Measurements from ENCODE around the gene DAZ1. TPM values are rescaled to one million over a fixed set of nuclear protein-coding genes. Genes with fewer than 3 reads are reported as not detected.

The DAZ1 gene
- not detected for total RNA-seq

DNA sequence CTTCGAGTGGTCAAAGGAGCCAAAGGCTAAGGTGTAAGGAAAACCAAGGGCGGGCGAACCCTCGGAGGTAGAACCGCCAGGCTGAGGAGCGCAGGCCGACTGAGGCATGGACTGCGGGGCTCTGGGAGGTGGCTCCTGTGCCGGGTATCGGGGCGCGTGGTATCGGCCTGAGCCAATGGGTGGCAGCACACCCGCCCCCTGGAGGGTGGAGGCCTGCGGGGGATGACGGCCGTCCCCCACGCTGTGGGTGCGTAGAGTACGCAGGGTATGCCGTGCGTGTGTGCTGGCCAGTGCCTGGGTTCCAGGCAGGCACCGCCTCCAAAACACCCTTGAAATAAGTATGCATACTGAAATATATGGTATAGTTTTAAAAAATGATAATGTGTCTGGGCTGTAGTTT, at the start of gene DAZ1:
DAZ1 (minus strand) TSS at position 101 of the 400 bp plus-strand sequence. CDS start 208 bp downstream, outside the sequence.

GRCh38 chrY:23219233-23219632, 20.4 kb upstream of the DAZ1 start, which contains the start of gene DAZ2:
TSS of gene DAZ2 (plus strand) at chrY:23219533. CDS start at chrY:23219741, 208 bp downstream.

Other genes with a start within 250 kb of the DAZ1 start
- gene BPY2, start 214.7 kb downstream of the DAZ1 start, total RNA-seq = not detected
- not detected for gene DAZ2, start 20.5 kb upstream of the DAZ1 start, total RNA-seq